Measurements from ENCODE around the gene APC.

- TF ChIP-seq CTCF (IDR thresholded peaks at IDR 0.05 in 2 of 3, conservative IDR thresholded peaks at IDR 0.05 in 1 of 3; ENCODE audit: borderline replicate concordance in 1 of 3, insufficient read depth in 1 of 3, low read depth in 2 of 3, low read length in 2 of 3) (no peak), POLR2AphosphoS5 (IDR thresholded peaks at IDR 0.05; ENCODE audit: low read depth, low read length) (no peak), EZH2 (IDR thresholded peaks at IDR 0.05) (no peak), YY1 (IDR thresholded peaks at IDR 0.05; ENCODE audit: extremely low read depth, insufficient replicate concordance, low read depth, low read length) (no peak), MAX (IDR thresholded peaks at IDR 0.05) (no peak), POLR2A (IDR thresholded peaks at IDR 0.05; ENCODE audit: borderline replicate concordance, extremely low read depth, insufficient read depth, insufficient read length) (no peak), RAD21 (IDR thresholded peaks at IDR 0.05; ENCODE audit: low read depth) (no peak), JUND (IDR thresholded peaks at IDR 0.05) (no peak), REST (IDR thresholded peaks at IDR 0.05; ENCODE audit: low read depth) (no peak)
Measured at GRCh38 chr5:112697322-112697721, 40.4 kb upstream of the APC start.
